Activated CD4-positive, alpha-beta T cell treated with anti-CD3 and anti-CD28 coated beads, Interleukin-2, amount 10 ng/mL, durations not matched to agents 24 days and 14 days (primary cell): ENCODE measurements around the gene NTM. TPM values are rescaled to one million over a fixed set of nuclear protein-coding genes. Genes with fewer than 3 reads are reported as not detected.
A peak's percentile ranks its signal among the peaks of the same experiment; 100 is the strongest.

Experiments
- DNase-seq: peaks from one replicate; pipeline ENCODE4 v3.0.0; 2022
- H3K27ac Mint-ChIP-seq: one replicate; pipeline ENCODE4 v1.8.0; 2022; ENCODE audit warnings: mild to moderate bottlenecking, mixed read lengths
- H3K27me3 Mint-ChIP-seq: one replicate; pipeline ENCODE4 v1.8.0; 2022; ENCODE audit warnings: mixed read lengths
- H3K36me3 Mint-ChIP-seq: one replicate; pipeline ENCODE4 v1.8.0; 2022; ENCODE audit warnings: low read depth, mild to moderate bottlenecking, mixed read lengths
- H3K4me1 Mint-ChIP-seq: one replicate; pipeline ENCODE4 v1.8.0; 2021; ENCODE audit warnings: mixed read lengths
- H3K4me3 Mint-ChIP-seq: one replicate; pipeline ENCODE4 v1.8.0; 2022; ENCODE audit warnings: mild to moderate bottlenecking, moderate library complexity, mixed read lengths
- H3K9me3 Mint-ChIP-seq: one replicate; pipeline ENCODE4 v1.8.0; 2021; ENCODE audit warnings: mixed read lengths
- intact Hi-C: fragments of 100-400 bp; cut with micrococcal nuclease; formaldehyde crosslinking; loops from one replicate; pipeline ENCODE4 v1.15.1; 2023
- total RNA-seq: library from RNA; stranded (reverse); gene quantifications from 2 replicates; pipeline ENCODE4 v1.2.3, GENCODE V29; 2022

NTM gene
- total RNA-seq, 1 donor from 2014 or later, result not detected

DNA sequence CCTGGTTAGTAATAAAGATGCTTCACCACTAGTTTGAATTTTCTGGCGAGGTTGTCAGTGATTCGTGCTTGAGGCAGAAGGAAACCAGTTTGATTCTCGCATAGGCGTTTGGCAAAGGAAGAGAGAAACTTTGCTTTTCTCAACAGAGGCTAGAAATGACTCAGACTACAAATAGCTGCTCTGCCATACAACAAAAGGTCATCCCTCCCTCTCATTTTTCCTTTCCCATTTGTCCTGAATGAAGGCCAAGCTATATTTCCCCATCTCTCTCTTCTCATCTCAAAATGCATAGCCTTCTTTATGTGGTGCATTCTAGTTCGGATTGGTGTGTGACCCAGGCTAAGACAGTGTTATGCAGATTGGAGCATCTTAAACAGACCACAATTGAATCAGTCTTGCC lies 741.4 kb downstream of the NTM start:
- no peaks in the 10 kb centered on the region for H3K9me3 Mint-ChIP-seq
- H3K27me3 Mint-ChIP-seq, result no peaks in the 10 kb centered on the region
- no peak overlapping the region for H3K4me3 Mint-ChIP-seq
- intact Hi-C loops, result no loop called here
- DNase-seq, result no peak
- no peaks in the 10 kb centered on the region for H3K4me1 Mint-ChIP-seq
- no peak overlapping the region for H3K27ac Mint-ChIP-seq
- no peaks in the 10 kb centered on the region for H3K36me3 Mint-ChIP-seq

- Mint-ChIP-seq H3K9me3 (no peaks in the 10 kb centered on the region), H3K4me1 (no peaks in the 10 kb centered on the region), H3K27ac (no peak overlapping the region)
Observed at GRCh38 chr11:132112846-132113245, 742.4 kb downstream of the NTM start.

GRCh38 chr11:132114185-132114584 lies 743.8 kb downstream of the NTM start:
- Mint-ChIP-seq H3K4me1 (no peaks in the 10 kb centered on the region), H3K27ac (no peak overlapping the region), H3K36me3 (no peaks in the 10 kb centered on the region), H3K27me3 (no peaks in the 10 kb centered on the region), H3K4me3 (no peak overlapping the region), H3K9me3 (no peaks in the 10 kb centered on the region)
- intact Hi-C loops, result no loop called here
- DNase-seq, result no peak

More at GRCh38 chr11:132112846-132113245, 742.4 kb downstream of the NTM start:
- DNase-seq, result no peak
- intact Hi-C loops, result no loop called here
- H3K4me3 Mint-ChIP-seq, result no peak overlapping the region
- H3K36me3 Mint-ChIP-seq, result no peaks in the 10 kb centered on the region
- no peaks in the 10 kb centered on the region for H3K27me3 Mint-ChIP-seq

GRCh38 chr11:132114743-132115142 lies 744.3 kb downstream of the NTM start:
- intact Hi-C loops, result no loop called here
- Mint-ChIP-seq H3K4me3 (no peak overlapping the region), H3K4me1 (no peaks in the 10 kb centered on the region), H3K27me3 (no peaks in the 10 kb centered on the region), H3K36me3 (no peaks in the 10 kb centered on the region), H3K27ac (no peak overlapping the region), H3K9me3 (no peaks in the 10 kb centered on the region)
- DNase-seq, result no peak

DNA sequence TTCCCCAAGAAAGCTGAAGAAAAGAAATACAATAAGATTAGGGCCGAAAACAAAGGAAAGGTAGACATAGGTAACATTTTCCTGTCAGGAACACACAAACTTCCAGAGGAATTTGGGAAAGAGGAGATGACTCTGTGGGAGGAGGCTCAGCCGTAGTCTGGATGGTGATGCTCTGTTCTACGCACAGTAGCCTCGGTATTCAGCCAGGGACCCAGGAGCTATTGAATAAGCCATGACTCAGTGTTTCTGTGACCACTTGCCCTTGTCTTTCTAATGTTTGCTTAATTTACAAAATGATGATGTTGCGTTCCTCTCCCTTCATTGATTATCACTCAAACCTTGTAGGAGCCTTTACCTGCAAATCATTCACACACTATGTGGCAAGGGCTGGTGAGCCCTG lies 745.0 kb downstream of the NTM start:
- Mint-ChIP-seq H3K27me3 (no peaks in the 10 kb centered on the region), H3K9me3 (no peaks in the 10 kb centered on the region), H3K36me3 (no peaks in the 10 kb centered on the region), H3K27ac (no peak overlapping the region), H3K4me3 (no peak overlapping the region), H3K4me1 (no peaks in the 10 kb centered on the region)
- DNase-seq, result no peak
- intact Hi-C loops, result no loop called here

DNA sequence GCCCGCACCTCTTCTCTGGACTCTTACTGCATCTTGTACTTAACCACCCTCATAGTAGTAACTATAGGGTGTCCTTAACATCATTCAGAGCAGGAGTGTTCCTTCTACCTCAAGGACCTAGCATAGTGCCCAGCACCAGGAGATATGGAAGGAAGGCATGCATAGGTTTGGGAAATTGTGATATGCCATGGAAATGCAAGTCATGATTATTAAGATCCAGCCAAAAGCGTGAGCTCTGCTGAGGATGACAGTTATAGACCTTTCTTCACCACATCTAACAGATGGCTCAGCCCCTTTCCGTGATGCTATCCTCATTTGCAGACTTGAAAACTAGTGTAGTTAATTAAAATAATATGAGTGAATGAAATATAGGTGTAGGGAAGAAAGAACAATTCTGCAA lies 746.1 kb downstream of the NTM start:
- Mint-ChIP-seq H3K36me3 (no peaks in the 10 kb centered on the region), H3K27me3 (no peaks in the 10 kb centered on the region), H3K9me3 (no peaks in the 10 kb centered on the region), H3K4me3 (no peak overlapping the region), H3K4me1 (no peaks in the 10 kb centered on the region), H3K27ac (no peak overlapping the region)
- no peak for DNase-seq
- intact Hi-C loops, result no loop called here

DNA sequence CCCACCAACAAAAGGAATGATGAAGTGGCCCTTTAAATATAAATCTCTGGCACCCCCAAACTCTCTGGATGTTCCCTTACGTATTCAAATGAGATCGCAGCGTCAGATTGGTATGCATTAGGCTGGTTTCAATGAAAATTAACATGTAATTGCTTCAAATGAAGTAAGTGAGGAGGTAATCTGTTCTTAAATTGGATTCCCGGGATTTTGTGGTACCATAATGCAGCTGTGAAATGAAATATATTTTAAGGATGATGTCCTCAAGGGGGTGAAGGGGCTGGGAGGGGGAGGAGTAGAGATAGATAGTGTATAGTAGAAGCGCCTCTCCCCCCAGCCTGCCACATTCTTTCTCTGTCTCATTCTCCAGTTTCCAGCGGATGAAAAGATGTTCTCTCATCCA lies 748.2 kb downstream of the NTM start:
- Mint-ChIP-seq H3K4me1 (no peaks in the 10 kb centered on the region), H3K27ac (no peak overlapping the region), H3K4me3 (no peak overlapping the region), H3K36me3 (no peaks in the 10 kb centered on the region), H3K27me3 (no peaks in the 10 kb centered on the region), H3K9me3 (no peaks in the 10 kb centered on the region)
- intact Hi-C loops, result no loop called here
- no peak for DNase-seq

GRCh38 chr11:132119573-132119972 lies 749.2 kb downstream of the NTM start:
- no peaks in the 10 kb centered on the region for H3K27me3 Mint-ChIP-seq
- no peaks in the 10 kb centered on the region for H3K4me1 Mint-ChIP-seq
- intact Hi-C loops, result no loop called here

DNA sequence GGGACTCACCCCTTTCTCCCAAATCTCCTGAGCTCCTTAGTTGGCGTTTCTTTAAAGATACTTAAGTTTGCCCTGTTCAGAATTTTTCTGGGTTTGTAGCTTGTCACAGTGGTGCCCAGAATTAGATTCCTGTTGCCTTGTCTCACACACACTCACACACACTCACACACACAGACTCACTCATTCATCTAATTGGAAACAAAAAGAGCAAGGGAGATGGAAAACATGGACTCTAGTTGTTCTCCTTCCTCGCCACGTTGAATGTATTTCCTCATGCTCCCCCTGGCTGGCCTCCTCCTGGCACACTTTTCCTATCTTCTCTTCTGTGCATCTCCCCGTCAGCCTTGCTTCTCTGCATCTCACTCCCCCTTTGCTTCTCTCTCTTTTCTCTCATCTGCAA lies 752.3 kb downstream of the NTM start:
- no peak for DNase-seq
- H3K36me3 Mint-ChIP-seq, result no peaks in the 10 kb centered on the region
- no peaks in the 10 kb centered on the region for H3K9me3 Mint-ChIP-seq
- H3K27me3 Mint-ChIP-seq, result no peaks in the 10 kb centered on the region
- no peaks in the 10 kb centered on the region for H3K4me1 Mint-ChIP-seq
- no peak overlapping the region for H3K4me3 Mint-ChIP-seq
- intact Hi-C loops, result no loop called here
- no peak overlapping the region for H3K27ac Mint-ChIP-seq

More at GRCh38 chr11:132119573-132119972, 749.2 kb downstream of the NTM start:
- Mint-ChIP-seq H3K27ac (no peak overlapping the region), H3K4me3 (no peak overlapping the region), H3K36me3 (no peaks in the 10 kb centered on the region), H3K9me3 (no peaks in the 10 kb centered on the region)
- DNase-seq, result no peak

- DNase-seq, result no peak
- intact Hi-C loops, result no loop called here
- no peaks in the 10 kb centered on the region for H3K9me3 Mint-ChIP-seq
- H3K4me1 Mint-ChIP-seq, result no peaks in the 10 kb centered on the region
- H3K4me3 Mint-ChIP-seq, result no peak overlapping the region
- H3K36me3 Mint-ChIP-seq, result no peaks in the 10 kb centered on the region
- H3K27ac Mint-ChIP-seq, result no peak overlapping the region
- H3K27me3 Mint-ChIP-seq, result no peaks in the 10 kb centered on the region
Observed at GRCh38 chr11:132123449-132123848, 753.0 kb downstream of the NTM start.

GRCh38 chr11:132123854-132124835 lies 753.7 kb downstream of the NTM start:
- Mint-ChIP-seq H3K4me3 (no peak overlapping the region), H3K9me3 (no peaks in the 10 kb centered on the region), H3K27ac (no peak overlapping the region), H3K36me3 (no peaks in the 10 kb centered on the region), H3K4me1 (no peaks in the 10 kb centered on the region), H3K27me3 (no peaks in the 10 kb centered on the region)
- intact Hi-C loops, result no loop called here
- no peak for DNase-seq

DNA sequence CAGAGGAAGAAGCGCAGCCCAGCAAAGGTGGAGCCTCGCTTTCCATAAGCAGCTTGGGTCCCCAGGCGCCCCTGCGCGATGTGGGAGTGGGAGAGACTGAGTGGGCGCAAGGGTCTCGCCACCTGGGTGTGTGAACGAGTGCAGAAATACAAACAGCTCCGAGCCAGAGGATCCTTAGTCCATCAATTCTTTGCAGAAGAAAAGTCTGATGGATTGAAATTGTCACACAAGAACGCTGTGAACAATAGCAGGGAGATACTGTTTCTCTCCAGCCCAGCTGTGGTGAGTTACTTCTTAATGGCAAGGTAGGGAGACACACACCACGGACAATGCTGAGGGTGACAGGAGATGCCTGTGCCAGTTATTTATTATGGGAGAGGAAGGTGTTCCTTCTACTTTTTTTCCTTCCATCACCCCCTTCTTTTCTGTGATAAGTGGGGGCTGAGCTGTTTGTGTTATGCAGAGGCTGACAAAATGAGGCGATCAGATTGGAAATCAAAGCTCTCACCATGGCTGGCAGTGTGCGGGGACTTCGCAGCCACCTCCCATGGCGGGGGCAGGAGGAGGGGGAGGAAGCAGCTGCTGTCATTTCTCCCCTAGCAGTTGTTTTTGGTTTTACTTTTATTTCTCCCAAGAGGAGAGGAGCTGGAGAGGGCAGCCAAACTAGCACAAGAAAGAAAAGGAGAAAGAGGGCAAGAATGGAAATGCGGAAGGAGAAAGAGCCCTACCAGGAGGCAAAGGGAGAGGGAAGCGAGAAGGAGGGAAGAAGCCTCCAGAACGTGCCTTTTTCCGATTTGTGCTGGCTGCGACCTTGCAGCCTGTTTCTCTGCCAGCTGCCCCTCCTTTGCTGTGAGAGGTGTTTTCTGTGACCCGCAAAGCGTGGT lies 755.8 kb downstream of the NTM start:
- Mint-ChIP-seq H3K36me3 (no peaks in the 10 kb centered on the region), H3K27me3 (no peaks in the 10 kb centered on the region), H3K4me1 (no peaks in the 10 kb centered on the region), H3K4me3 (no peak overlapping the region), H3K27ac (no peak overlapping the region), H3K9me3 (no peaks in the 10 kb centered on the region)
- DNase-seq, result peak; percentile 57
- intact Hi-C loops, result no loop called here

DNA sequence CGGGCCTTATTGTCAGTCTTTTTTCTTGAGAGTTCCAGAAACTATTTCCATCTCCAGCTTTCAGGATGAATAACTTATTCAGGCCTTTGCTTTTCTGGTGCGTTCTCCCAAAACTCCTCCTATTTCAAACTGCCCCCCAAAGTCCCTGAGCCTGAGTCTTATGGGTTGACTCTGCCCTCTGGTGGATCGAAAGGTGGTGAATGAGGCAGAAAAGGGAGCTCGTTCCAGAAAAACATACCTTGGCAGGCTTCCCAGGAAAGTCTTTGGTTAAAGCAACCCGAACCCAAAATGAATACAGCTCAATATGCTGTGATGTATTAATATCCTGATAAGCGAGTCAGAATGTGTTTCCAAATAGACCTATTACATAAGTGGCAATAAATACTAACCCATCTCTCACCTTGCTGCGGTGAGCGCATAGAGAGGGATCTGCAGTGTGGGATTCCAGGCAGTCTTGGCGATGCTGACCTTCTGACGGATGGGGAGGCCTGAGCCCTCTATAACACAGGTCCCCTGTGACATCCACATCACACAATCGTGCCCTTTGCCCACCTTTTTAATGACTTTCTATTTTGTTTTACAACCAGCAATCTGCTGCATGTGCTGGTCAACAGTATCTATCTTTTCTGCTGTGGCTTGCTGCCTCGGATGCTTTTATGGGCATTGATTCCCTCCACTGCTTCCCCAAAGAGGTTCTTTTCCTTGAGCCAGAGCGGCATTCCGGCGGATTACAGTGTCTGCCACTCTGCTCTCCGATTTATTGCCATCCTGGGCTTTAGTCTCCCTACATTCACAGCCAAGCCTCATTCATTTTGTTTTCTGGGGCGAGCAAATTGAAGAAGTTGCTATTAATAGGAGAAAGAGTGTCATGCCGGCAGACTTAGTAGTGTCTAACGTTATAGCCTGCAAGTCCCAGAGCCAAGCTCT lies 756.8 kb downstream of the NTM start:
- Mint-ChIP-seq H3K36me3 (no peaks in the 10 kb centered on the region), H3K9me3 (no peaks in the 10 kb centered on the region), H3K4me3 (no peak overlapping the region), H3K27me3 (no peaks in the 10 kb centered on the region), H3K4me1 (no peaks in the 10 kb centered on the region), H3K27ac (no peak overlapping the region)
- no peak for DNase-seq
- intact Hi-C loops, result no loop called here
